HG03045 (cell line): ENCODE data around the gene NECAB2.

ENCODE experiments used
- ATAC-seq: cut with Tn5 transposase; IDR thresholded peaks from one replicate; pipeline ENCODE4 v1.9.1; 2021; ENCODE audit warnings: mild to moderate bottlenecking, moderate library complexity; ENCODE audit not compliant: unreplicated experiment

The NECAB2 gene

DNA sequence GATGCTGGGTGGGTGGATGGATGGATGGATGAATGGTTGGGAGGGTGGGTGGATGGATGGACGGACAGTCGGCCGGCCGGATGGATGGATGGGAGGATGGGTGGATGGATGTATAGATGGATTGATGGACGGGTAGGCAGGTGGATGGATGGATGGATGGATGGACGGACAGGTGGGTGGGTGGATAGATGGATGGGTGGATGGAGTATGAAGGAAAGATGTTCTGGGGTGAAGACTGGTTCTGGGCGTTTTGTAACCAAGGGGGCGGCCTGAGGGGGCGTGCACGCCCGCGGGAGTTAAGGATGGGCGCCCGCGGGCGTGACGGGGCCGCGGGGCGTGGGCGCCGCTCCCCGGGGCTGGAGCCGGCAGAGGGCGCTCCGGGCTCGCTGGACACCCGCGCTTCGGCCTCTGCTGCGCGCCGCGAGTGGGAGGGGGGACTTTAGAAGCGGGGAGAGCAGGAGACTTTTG is at the start of gene NECAB2:
Gene NECAB2 (plus strand): TSS at position 407 of the 468 bp plus-strand sequence. CDS start 405 bp downstream, outside the sequence.
- no peak for ATAC-seq

DNA sequence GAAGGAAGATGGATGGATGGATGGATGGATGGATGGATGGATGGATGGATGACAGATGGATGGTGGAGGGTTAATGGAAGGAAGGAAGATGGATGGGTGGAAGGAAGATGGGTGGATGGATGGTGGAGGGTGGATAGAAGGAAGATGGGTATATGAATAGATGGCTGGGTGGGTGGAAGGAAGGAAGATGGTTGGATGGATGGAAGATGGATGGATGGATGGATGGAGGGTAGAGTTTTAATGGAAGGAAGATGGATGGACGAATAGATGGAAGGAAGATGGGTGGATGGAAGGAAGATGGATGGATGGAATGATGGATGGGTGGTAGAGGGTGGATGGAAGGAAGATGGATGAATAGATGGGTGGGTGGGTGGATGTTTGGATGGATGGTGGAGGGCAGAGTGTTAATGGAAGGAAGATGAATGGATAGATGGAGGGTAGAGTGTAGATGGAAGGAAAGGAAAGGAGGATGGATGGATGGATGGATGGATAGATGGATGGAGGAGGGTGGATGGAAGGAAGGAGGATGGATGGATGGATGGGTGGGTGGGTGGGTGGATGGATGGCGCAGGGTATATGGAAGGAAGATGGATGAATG is 47.1 kb upstream of the NECAB2 start:
- ATAC-seq: no peak

- ATAC-seq: no peak
Measured at GRCh38 chr16:83923581-83924365, 44.3 kb upstream of the NECAB2 start.

DNA sequence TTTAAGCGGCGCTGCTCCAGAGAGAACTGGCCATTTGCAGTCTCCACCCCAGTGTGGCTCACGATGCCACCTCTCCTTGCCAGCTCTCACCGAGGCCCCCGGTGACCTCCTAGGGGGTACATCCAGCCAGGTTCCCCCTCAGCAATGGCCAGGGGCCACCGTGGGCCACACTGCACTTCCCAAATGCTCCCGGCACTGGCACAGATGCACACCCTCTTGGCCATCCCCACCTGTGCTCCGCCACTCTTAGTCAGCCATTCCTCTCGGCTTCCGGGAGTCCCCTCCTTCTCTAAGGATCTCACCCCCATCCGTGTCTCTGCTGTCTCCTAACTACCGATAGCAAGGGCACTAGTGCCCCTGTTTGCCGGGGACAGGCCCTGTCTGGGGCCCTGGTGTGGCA is 43.4 kb upstream of the NECAB2 start:
- no peak for ATAC-seq

GRCh38 chr16:83925095-83925905 is 42.7 kb upstream of the NECAB2 start:
- no peak for ATAC-seq

DNA sequence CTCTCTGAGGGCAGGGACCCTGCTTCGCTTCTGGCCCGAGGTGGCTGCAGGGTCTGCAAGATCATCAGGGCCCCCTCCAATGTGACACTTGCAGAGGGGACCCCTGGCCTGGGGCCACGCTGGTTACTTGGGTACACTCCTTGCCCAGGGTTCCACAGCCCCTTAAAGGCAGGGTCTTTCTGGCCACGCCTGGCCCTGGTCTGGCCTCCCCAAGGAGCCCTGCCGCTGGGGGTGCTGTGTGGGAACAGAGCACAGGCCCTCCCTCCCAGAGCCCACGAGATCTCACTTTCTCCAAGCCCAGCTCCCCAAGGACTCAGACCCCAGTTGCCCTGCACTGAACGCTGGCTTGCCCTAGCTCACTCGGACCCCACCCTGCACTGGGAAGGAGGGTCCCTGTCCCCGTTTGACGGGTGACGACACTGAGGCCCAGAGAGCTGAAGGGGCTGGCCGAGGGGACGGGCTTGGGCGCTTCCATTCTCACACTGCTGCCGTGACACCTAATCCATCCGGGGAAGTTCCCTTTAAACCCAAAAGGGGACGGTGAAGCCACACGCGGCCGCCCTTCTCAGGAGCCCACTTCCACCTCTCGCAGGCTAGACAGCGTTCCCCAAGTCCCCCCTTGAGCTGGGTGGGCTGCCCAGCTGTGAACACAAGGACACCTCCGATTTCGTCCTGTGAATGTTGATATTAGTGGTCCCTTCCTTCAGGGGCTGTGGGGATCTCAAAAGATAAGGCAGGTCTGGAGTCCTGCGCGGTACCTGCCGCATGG is 41.9 kb upstream of the NECAB2 start:
- no peak for ATAC-seq

DNA sequence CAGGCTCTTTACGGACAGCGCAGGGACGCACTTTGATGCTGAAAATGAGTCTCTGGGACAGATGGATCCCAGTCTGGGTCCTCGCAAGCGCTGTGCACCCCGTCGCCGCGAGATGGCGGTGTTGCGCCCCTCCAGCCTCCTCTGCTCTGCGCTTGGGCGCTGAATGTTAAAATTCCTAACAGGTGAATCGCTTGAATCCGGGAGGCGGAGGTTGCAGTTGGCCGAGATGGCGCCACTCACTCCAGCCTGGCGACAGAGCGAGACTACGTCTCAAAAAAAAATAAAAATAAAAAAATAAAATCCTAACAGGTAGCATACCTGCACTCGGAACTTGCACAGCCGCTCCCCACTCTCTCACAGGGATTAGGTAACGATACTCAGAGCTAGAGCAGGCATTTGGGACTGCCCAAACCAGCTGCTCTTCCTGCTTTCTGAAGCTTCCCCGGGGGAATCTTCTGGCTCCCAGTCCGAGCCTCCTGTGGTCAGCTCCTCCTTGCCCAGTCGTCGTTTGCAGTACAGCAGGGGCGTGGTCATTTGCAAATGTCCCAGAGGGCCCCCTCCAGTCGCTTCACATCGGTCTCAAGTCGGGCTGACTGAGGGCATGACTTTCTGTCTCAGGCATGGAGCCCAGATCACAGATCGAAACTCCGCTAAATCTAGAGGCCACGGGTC is 41.2 kb upstream of the NECAB2 start:
- ATAC-seq: no peak

GRCh38 chr16:83928341-83929055 is 39.5 kb upstream of the NECAB2 start:
- no peak for ATAC-seq

DNA sequence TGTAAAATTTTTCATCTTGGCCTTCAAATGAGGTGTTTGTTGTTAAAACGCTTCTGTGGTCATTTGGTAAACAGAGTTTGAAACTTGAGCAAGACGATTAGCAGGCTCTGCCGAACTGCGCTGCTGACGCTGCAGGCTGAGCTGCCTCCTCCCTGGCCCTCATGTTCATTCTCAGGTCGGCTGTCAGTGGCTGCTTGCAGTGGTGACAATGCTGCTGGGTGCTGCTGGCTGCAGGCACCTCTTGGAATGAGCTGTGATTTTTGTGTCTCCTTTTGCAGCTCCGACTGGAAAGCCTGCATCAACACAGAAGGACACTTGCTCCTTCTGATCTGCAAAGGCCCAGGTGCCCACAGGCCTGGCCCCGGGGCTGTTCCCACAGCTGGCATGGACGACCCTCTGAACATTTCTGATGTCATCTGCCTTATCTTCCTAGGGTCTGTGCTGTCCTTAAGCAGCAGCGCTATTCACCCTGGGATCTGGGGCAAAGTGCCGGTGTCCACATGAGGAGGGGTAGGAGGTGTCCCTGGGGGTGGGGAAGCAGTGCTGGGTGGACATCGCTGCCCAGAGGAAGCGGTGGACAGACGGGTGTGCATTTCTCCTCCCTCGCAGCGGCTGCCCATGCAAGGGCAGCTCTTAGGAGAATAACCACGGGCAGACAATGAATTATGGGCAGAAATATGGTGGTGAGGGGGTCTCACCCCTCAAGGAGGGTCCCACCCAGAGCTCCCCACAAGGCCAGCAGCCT is 38.1 kb upstream of the NECAB2 start:
- ATAC-seq: no peak

- ATAC-seq: no peak
Measured at GRCh38 chr16:83930730-83931500, 37.1 kb upstream of the NECAB2 start.

GRCh38 chr16:83931556-83931955 is 36.5 kb upstream of the NECAB2 start:
- no peak for ATAC-seq

DNA sequence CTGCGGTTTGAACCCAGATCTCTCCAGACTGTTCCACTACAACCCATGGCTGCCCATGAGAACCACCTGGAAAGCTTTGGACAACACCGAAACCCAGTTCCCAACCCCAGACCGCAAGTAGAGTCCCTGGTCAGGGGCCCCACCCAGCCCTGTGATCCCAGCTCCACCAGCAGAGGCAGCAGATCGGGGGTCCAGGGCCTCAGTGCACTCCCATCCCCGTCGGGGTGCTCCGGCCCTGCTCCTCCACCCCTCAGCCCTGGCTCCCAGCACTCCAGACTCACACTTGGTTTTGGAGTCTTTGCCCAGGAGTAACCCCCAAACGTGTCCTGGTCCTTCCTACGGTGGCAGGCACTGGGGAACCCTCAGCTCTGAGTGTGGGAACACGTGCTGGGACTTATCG is 35.7 kb upstream of the NECAB2 start:
- no peak for ATAC-seq

GRCh38 chr16:83932955-83933673 is 34.9 kb upstream of the NECAB2 start:
- no peak for ATAC-seq

GRCh38 chr16:83933885-83934683 is 34.0 kb upstream of the NECAB2 start:
- ATAC-seq: no peak

- no peak for ATAC-seq
Measured at GRCh38 chr16:83934684-83934977, 33.4 kb upstream of the NECAB2 start.

GRCh38 chr16:83935005-83935857 is 32.8 kb upstream of the NECAB2 start:
- ATAC-seq: no peak
